Esophagus muscularis mucosa (tissue), 4 donors: ENCODE data around the gene CDK17.

Experiments used
- EP300 ChIP-seq: sonication (generic); formaldehyde crosslinking; IDR thresholded peaks from one replicate; pipeline ENCODE4 v1.6.1; 2017; ENCODE audit warnings: antibody characterized with exemption
- POLR2AphosphoS5 ChIP-seq, 2 donors: sonication (generic); formaldehyde crosslinking; IDR thresholded peaks; one replicate each; pipeline ENCODE4 v1.6.1; 2017; ENCODE audit warnings: antibody characterized with exemption in 2 of 2
- TF ChIP-seq, protein P1 (sequence below), 3 experiments: fragments of 200-600 bp in 2 of 3; fragments of 450-650 bp in 1 of 3; sonication (generic) in 2 of 3; IDR thresholded peaks; one replicate each; pipeline ENCODE4 v1.5.1; 2017 to 2019; ENCODE audit warnings: antibody characterized with exemption in 3 of 3, mild to moderate bottlenecking in 2 of 3, moderate library complexity in 1 of 3

- TF ChIP-seq POLR2AphosphoS5 (IDR thresholded peaks at IDR 0.05) (peak; percentile 58 to 81), EP300 (no peak)
- TF ChIP-seq, protein P1, sequence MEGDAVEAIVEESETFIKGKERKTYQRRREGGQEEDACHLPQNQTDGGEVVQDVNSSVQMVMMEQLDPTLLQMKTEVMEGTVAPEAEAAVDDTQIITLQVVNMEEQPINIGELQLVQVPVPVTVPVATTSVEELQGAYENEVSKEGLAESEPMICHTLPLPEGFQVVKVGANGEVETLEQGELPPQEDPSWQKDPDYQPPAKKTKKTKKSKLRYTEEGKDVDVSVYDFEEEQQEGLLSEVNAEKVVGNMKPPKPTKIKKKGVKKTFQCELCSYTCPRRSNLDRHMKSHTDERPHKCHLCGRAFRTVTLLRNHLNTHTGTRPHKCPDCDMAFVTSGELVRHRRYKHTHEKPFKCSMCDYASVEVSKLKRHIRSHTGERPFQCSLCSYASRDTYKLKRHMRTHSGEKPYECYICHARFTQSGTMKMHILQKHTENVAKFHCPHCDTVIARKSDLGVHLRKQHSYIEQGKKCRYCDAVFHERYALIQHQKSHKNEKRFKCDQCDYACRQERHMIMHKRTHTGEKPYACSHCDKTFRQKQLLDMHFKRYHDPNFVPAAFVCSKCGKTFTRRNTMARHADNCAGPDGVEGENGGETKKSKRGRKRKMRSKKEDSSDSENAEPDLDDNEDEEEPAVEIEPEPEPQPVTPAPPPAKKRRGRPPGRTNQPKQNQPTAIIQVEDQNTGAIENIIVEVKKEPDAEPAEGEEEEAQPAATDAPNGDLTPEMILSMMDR (IDR thresholded peaks at IDR 0.05): no peak
Measured at GRCh38 chr12:96249196-96250118, 150.8 kb downstream of the CDK17 start.
